Nephron (organoid): ENCODE results near the gene ME3.
A peak's percentile ranks its signal among the peaks of the same experiment; 100 is the strongest.

Experiments
- H3K27ac Mint-ChIP-seq, 3 experiments: 2 replicates each; pipeline ENCODE4 v1.8.0; 2020; ENCODE audit warnings: mixed read lengths in 3 of 3, mild to moderate bottlenecking in 2 of 3, moderate library complexity in 1 of 3
- H3K27me3 Mint-ChIP-seq: 2 replicates; pipeline ENCODE4 v1.8.0; 2021; ENCODE audit warnings: low read depth, mild to moderate bottlenecking, moderate library complexity, mixed read lengths
- H3K36me3 Mint-ChIP-seq: 2 replicates; pipeline ENCODE4 v1.8.0; 2020; ENCODE audit warnings: low read depth, mixed read lengths
- H3K4me1 Mint-ChIP-seq: 2 replicates; pipeline ENCODE4 v1.8.0; 2020; ENCODE audit warnings: mixed read lengths
- H3K4me3 Mint-ChIP-seq, 3 experiments: 2 replicates each; pipeline ENCODE4 v1.8.0; 2020; ENCODE audit warnings: mild to moderate bottlenecking in 3 of 3, mixed read lengths in 3 of 3, moderate library complexity in 2 of 3
- H3K9me3 Mint-ChIP-seq: 2 replicates; pipeline ENCODE4 v1.8.0; 2020; ENCODE audit warnings: mixed read lengths
- CTCF ChIP-seq, 3 experiments: fragments of 200-600 bp; sonication (generic); IDR thresholded peaks; one replicate each; pipeline ENCODE4 v1.5.0; 2021; ENCODE audit warnings: antibody characterized with exemption in 3 of 3; ENCODE audit not compliant: unreplicated experiment in 3 of 3

Gene ME3

GRCh38 chr11:86617502-86617901, 54.9 kb downstream of the ME3 start:
- H3K9me3 Mint-ChIP-seq = peaks cover 20% of the 10 kb centered on the region
- no peak for TF ChIP-seq CTCF (IDR thresholded peaks at IDR 0.05; ENCODE audit: unreplicated experiment in 3 of 3)
- no peak overlapping the region for H3K4me3 Mint-ChIP-seq
- H3K27ac Mint-ChIP-seq = no peak overlapping the region
- no peaks in the 10 kb centered on the region for H3K27me3 Mint-ChIP-seq
- peaks cover 12% of the 10 kb centered on the region for H3K4me1 Mint-ChIP-seq
- H3K36me3 Mint-ChIP-seq = peaks cover 3% of the 10 kb centered on the region

GRCh38 chr11:86615487-86615886, 56.9 kb downstream of the ME3 start:
- H3K9me3 Mint-ChIP-seq = peaks cover 20% of the 10 kb centered on the region
- no peak overlapping the region for H3K4me3 Mint-ChIP-seq
- H3K4me1 Mint-ChIP-seq = no peaks in the 10 kb centered on the region
- no peak overlapping the region for H3K27ac Mint-ChIP-seq
- TF ChIP-seq CTCF (IDR thresholded peaks at IDR 0.05; ENCODE audit: unreplicated experiment in 3 of 3) = no peak
- H3K27me3 Mint-ChIP-seq = no peaks in the 10 kb centered on the region
- H3K36me3 Mint-ChIP-seq = peaks cover 3% of the 10 kb centered on the region

GRCh38 chr11:86610559-86611341, 61.7 kb downstream of the ME3 start:
- Mint-ChIP-seq H3K4me1 (peaks cover 23% of the 10 kb centered on the region), H3K27ac (no peak overlapping the region)

GRCh38 chr11:86608251-86608799, 64.1 kb downstream of the ME3 start:
- Mint-ChIP-seq H3K27ac (peak overlapping the region; percentile 51 to 69 (median 53)), H3K9me3 (peaks cover 11% of the 10 kb centered on the region), H3K4me3 (peak overlapping the region in 1 of 3 experiments; percentile 3), H3K27me3 (no peaks in the 10 kb centered on the region), H3K36me3 (no peaks in the 10 kb centered on the region), H3K4me1 (peaks cover 23% of the 10 kb centered on the region)
- peak; percentile 94 to 97 (median 95) for TF ChIP-seq CTCF (IDR thresholded peaks at IDR 0.05; ENCODE audit: unreplicated experiment in 3 of 3)

More at GRCh38 chr11:86610559-86611341, 61.7 kb downstream of the ME3 start:
- H3K36me3 Mint-ChIP-seq = peaks cover 3% of the 10 kb centered on the region
- no peak for TF ChIP-seq CTCF (IDR thresholded peaks at IDR 0.05; ENCODE audit: unreplicated experiment in 3 of 3)
- peaks cover 16% of the 10 kb centered on the region for H3K9me3 Mint-ChIP-seq
- H3K4me3 Mint-ChIP-seq = no peak overlapping the region
- H3K27me3 Mint-ChIP-seq = no peaks in the 10 kb centered on the region

- peak overlapping the region; percentile 55 to 76 (median 69) for H3K27ac Mint-ChIP-seq
- no peaks in the 10 kb centered on the region for H3K36me3 Mint-ChIP-seq
- no peak for TF ChIP-seq CTCF (IDR thresholded peaks at IDR 0.05; ENCODE audit: unreplicated experiment in 3 of 3)
- H3K27me3 Mint-ChIP-seq = no peaks in the 10 kb centered on the region
- peaks cover 23% of the 10 kb centered on the region for H3K4me1 Mint-ChIP-seq
- no peak overlapping the region for H3K4me3 Mint-ChIP-seq
- H3K9me3 Mint-ChIP-seq = peaks cover 7% of the 10 kb centered on the region
Measured at GRCh38 chr11:86606836-86607481, 65.5 kb downstream of the ME3 start.
